ENCODE results near the gene CNDP2.

DNA sequence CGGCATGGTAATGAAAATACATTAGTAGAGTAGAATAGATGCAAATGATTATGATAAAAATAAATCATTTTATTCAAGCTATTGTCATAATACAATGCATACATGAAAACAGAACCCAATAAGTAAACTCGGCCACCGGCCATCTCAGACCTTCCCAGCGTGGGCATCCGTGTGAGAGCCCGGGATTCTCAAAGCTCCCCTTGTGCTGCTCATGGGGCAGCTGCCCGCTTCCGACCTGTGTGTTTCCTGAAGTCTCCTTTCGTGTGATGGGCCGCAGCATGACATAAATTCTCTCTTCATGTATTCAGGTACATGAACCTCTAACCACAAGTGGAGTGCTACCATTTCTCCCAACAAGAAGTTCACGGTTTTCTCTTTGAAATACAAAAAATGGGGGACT is 13.5 kb upstream of the CNDP2 start:
- TF ChIP-seq, protein P1, sequence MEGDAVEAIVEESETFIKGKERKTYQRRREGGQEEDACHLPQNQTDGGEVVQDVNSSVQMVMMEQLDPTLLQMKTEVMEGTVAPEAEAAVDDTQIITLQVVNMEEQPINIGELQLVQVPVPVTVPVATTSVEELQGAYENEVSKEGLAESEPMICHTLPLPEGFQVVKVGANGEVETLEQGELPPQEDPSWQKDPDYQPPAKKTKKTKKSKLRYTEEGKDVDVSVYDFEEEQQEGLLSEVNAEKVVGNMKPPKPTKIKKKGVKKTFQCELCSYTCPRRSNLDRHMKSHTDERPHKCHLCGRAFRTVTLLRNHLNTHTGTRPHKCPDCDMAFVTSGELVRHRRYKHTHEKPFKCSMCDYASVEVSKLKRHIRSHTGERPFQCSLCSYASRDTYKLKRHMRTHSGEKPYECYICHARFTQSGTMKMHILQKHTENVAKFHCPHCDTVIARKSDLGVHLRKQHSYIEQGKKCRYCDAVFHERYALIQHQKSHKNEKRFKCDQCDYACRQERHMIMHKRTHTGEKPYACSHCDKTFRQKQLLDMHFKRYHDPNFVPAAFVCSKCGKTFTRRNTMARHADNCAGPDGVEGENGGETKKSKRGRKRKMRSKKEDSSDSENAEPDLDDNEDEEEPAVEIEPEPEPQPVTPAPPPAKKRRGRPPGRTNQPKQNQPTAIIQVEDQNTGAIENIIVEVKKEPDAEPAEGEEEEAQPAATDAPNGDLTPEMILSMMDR (IDR thresholded peaks at IDR 0.05): no peak
- TF ChIP-seq POLR2A (IDR thresholded peaks at IDR 0.05): no peak
- TF ChIP-seq POLR2AphosphoS5 (IDR thresholded peaks at IDR 0.05): no peak
- no peak for TF ChIP-seq EP300 (IDR thresholded peaks at IDR 0.05)
